ENCODE data around the gene PRKCE. TPM values are rescaled to one million over a fixed set of nuclear protein-coding genes. Genes with fewer than 3 reads are reported as not detected.

PRKCE gene
- total RNA-seq, 1 experiment from 2014 or later, result 14.8 TPM

DNA sequence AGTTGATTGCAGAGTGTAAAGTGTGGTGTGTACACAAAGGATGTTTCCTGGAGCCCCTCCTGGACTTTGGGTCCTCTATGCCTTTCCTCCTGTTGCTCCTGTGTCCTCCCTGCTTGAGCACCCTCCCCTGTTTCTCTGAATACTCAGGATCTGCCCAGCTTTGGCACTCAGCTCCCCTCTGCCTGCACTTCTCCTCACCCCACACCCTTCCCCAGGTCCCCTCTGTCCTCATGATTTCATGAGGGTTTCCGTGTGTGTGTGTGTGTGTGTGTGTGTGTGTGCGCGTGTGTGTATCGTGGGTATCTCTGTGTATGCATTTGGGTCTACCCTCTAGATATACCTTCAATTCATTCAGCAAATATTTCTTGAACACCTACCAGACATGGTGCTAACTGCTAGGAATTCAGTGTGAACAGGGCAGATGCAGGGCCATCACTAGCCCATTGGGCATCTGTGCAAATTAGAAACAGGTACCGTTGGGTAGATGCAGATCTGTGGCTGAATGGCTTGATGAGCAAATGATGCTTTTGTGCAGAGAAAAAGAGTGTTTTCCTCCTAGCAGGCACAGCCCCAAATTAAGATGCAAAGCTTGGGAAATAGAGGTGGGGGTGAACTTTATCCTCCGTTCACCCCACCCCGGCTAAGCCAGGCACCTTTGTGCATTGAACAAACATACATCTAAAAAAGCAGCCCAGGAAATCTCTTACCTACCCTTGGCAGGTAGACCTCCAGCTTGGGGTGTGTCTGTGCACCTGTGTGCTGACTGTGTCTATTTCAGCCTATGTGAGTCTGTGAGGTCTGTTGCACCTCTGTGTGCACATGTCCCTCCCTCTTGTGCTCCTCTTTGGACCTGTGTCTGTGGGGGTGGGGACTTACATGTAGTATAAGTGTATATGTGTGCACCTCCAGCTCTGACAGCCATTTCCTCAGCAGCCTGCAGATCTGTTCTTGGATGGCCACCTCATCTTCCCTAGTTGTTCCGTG is 585.7 kb downstream of the PRKCE start:
- intact Hi-C loops (cut with micrococcal nuclease), result no loop called here
- ATAC-seq, result no peak
- Histone ChIP-seq H3K4me3 (replicated peaks in 1 of 2; ENCODE audit: low read depth in 1 of 2, low read length in 2 of 2) (no peak overlapping the region), H3K79me2 (ENCODE audit: insufficient read depth, low read length) (no peaks in the 10 kb centered on the region), H3K9me3 (ENCODE audit: control insufficient read depth in 1 of 2, insufficient read depth in 1 of 2, low read depth in 1 of 2, low read length in 2 of 2) (no peaks in the 10 kb centered on the region), H4K20me1 (ENCODE audit: insufficient read depth) (no peaks in the 10 kb centered on the region), H3K9me2 (ENCODE audit: insufficient read depth) (no peaks in the 10 kb centered on the region), H3K4me2 (ENCODE audit: low read length) (no peak overlapping the region), H3K27ac (ENCODE audit: low read depth, low read length) (no peak overlapping the region), H3K4me1 (ENCODE audit: control insufficient read depth in 1 of 2, insufficient read depth in 2 of 2, low read length in 2 of 2) (peaks cover 0 to 5% of the 10 kb centered on the region in 2 experiments; a peak in 1 of 4 replicates), H3K9ac (ENCODE audit: low read length) (no peak overlapping the region), H3K36me3 (ENCODE audit: control insufficient read depth in 1 of 2, insufficient read depth in 2 of 2, low read length in 2 of 2) (no peaks in the 10 kb centered on the region), H3K27me3 (ENCODE audit: insufficient read depth, low read length) (no peaks in the 10 kb centered on the region), H2AFZ (ENCODE audit: low read depth, low read length, poor library complexity, severe bottlenecking) (no peak overlapping the region)
- no TSS peak for BruUV-seq (replicated peaks)
- ChIA-PET RAD21 (ENCODE audit: low non-redundant PET in 1 of 2, low total read pairs in 2 of 2, uncharacterized antibody in 2 of 2, unreplicated experiment in 2 of 2) (no interaction called here), CTCF (no interaction called here), POLR2A (no interaction called here)
- no peak for TF ChIP-seq POLR2A (IDR thresholded peaks at IDR 0.05; ENCODE audit: borderline replicate concordance, extremely low read depth, insufficient read depth, insufficient read length)
- TF ChIP-seq ZFX (IDR thresholded peaks at IDR 0.05), result no peak
- TF ChIP-seq, protein P1, sequence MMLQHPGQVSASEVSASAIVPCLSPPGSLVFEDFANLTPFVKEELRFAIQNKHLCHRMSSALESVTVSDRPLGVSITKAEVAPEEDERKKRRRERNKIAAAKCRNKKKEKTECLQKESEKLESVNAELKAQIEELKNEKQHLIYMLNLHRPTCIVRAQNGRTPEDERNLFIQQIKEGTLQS (IDR thresholded peaks at IDR 0.05), result no peak
- no peak for TF ChIP-seq SRF (IDR thresholded peaks at IDR 0.05; ENCODE audit: low read depth)
- no peak for TF ChIP-seq POLR2AphosphoS5 (IDR thresholded peaks at IDR 0.05; ENCODE audit: low read depth, low read length)
- TF ChIP-seq CBX3 (IDR thresholded peaks at IDR 0.05; ENCODE audit: low read depth), result no peak
- no peak for TF ChIP-seq EZH2 (IDR thresholded peaks at IDR 0.05)
- no peak for DNase-seq (ENCODE audit: low read depth, low spot score)

Other genes with a start within 250 kb of the PRKCE start
- gene SRBD1, start 40.4 kb upstream of the PRKCE start, total RNA-seq (2021; ENCODE audit: unreplicated experiment), result 20.6 TPM